GM12878 (cell line): ENCODE results near the gene CDH1. TPM values are rescaled to one million over a fixed set of nuclear protein-coding genes. Genes with fewer than 3 reads are reported as not detected.

Experiments
- ATAC-seq: fragments of 200-7000 bp; cut with Tn5 transposase; 3 replicates; pipeline ENCODE4 v1.9.1; 2020; ENCODE audit warnings: mild to moderate bottlenecking, moderate library complexity
- BruUV-seq: library from RNA; stranded (reverse); fragments of 400-500 nt; replicated peaks from 2 replicates; lab custom pipeline; 2021; lab: Mats Ljungman, UMichigan
- CTCF ChIA-PET: fragments of 300-600 bp; sonication (Branson Sonifier 250); formaldehyde crosslinking; extraction: SDS; loops from one replicate; lab custom pipeline; 2021; ENCODE audit warnings: inconsistent platforms; lab: Yijun Ruan, JAX
- POLR2A ChIA-PET: fragments of 350-600 bp; formaldehyde crosslinking; extraction: SDS; loops from one replicate; lab custom pipeline; 2021; ENCODE audit warnings: inconsistent platforms; lab: Charles Lee
- RAD21 ChIA-PET: fragments of 300-600 bp; sonication (Branson Sonifier 250); formaldehyde crosslinking; loops from one replicate; lab custom pipeline; 2023; ENCODE audit warnings: antibody characterized with exemption; ENCODE audit not compliant: unreplicated experiment; lab: Charles Lee
- SMC1A ChIA-PET: fragments of 300-600 bp; sonication (Branson Sonifier 250); formaldehyde crosslinking; loops from one replicate; lab custom pipeline; 2023; ENCODE audit not compliant: unreplicated experiment, uncharacterized antibody; lab: Charles Lee
- DNase-seq: peaks from one replicate; pipeline ENCODE4 v3.0.0-alpha.2; 2011; ENCODE audit warnings: low read depth, low spot score
- FAIRE-seq: peaks from 3 replicates; lab custom pipeline; 2011; peaks lifted over from hg19 to GRCh38; lab: Jason Lieb, UNC
- H2AFZ ChIP-seq: 2 replicates; pipeline ENCODE4 v1.6.0; 2011; ENCODE audit warnings: low read depth, low read length, control low read depth; ENCODE audit not compliant: control insufficient read depth
- H3K27ac ChIP-seq: 2 replicates; pipeline ENCODE4 v1.5.1; 2011; ENCODE audit warnings: control low read depth; ENCODE audit not compliant: control insufficient read depth, insufficient read depth
- H3K27me3 ChIP-seq, 2 experiments: replicated peaks in 1 of 2; 2 replicates each; pipeline versions ENCODE4 v1.6.0 to v1.6.1; 2011; ENCODE audit warnings: low read length in 1 of 2; ENCODE audit not compliant: control insufficient read depth in 2 of 2, insufficient read depth in 2 of 2
- H3K36me3 ChIP-seq, 2 experiments: 2 replicates each; pipeline ENCODE4 v1.5.1; 2011; ENCODE audit warnings: low read length in 1 of 2; ENCODE audit not compliant: control insufficient read depth in 2 of 2, insufficient read depth in 2 of 2
- H3K4me1 ChIP-seq: 2 replicates; pipeline ENCODE4 v1.6.1; 2011; ENCODE audit warnings: mild to moderate bottlenecking, low read length, moderate library complexity, mixed read lengths; ENCODE audit not compliant: control insufficient read depth, insufficient read depth
- H3K4me2 ChIP-seq: 2 replicates; pipeline ENCODE4 v1.6.0; 2011; ENCODE audit warnings: control low read depth; ENCODE audit not compliant: control insufficient read depth, insufficient read depth
- H3K4me3 ChIP-seq: fragments of 200-600 bp; sonication (generic); 2 replicates; pipeline ENCODE4 v1.5.1; 2016
- H3K79me2 ChIP-seq: 2 replicates; pipeline ENCODE4 v1.6.0; 2011; ENCODE audit warnings: low read length; ENCODE audit not compliant: control insufficient read depth, insufficient read depth
- H3K9ac ChIP-seq: 2 replicates; pipeline ENCODE4 v1.8.0; 2011; ENCODE audit warnings: low read length, control low read depth, mixed read lengths; ENCODE audit not compliant: control insufficient read depth, insufficient read depth
- H3K9me3 ChIP-seq: replicated peaks from 3 replicates; pipeline ENCODE4 v1.5.1; 2011; ENCODE audit warnings: mild to moderate bottlenecking, low read length; ENCODE audit not compliant: control insufficient read depth, insufficient read depth
- H4K20me1 ChIP-seq: 2 replicates; pipeline ENCODE4 v1.6.0; 2011; ENCODE audit not compliant: control insufficient read depth, insufficient read depth
- BCL3 ChIP-seq: IDR thresholded peaks from 2 replicates; pipeline ENCODE4 v1.6.1; 2011; ENCODE audit warnings: borderline replicate concordance, low read depth, mild to moderate bottlenecking, moderate library complexity, low read length; ENCODE audit not compliant: insufficient read depth, poor library complexity, severe bottlenecking
- CHD1 ChIP-seq: IDR thresholded peaks from 2 replicates; pipeline ENCODE4 v1.6.1; 2012; ENCODE audit warnings: low read depth, low read length, improper control_type of control experiment
- CHD2 ChIP-seq: IDR thresholded peaks from 2 replicates; pipeline ENCODE4 v1.6.1; 2011; ENCODE audit warnings: low read depth, low read length, improper control_type of control experiment, borderline replicate concordance
- MAX ChIP-seq: IDR thresholded peaks from 2 replicates; pipeline ENCODE4 v1.6.1; 2012; ENCODE audit warnings: low read depth, low read length, improper control_type of control experiment
- MYB ChIP-seq: fragments of 150-350 bp; IDR thresholded peaks from 2 replicates; pipeline ENCODE4 v1.6.1; 2014; ENCODE audit warnings: mild to moderate bottlenecking, low read depth, low read length, borderline replicate concordance
- RCOR1 ChIP-seq: conservative IDR thresholded peaks from 2 replicates; pipeline ENCODE4 v1.6.1; 2012; ENCODE audit warnings: low read depth, low read length, improper control_type of control experiment
- RELB ChIP-seq: fragments of 450-650 bp; IDR thresholded peaks from 2 replicates; pipeline ENCODE4 v1.6.1; 2017; ENCODE audit warnings: low read depth, mild to moderate bottlenecking, moderate library complexity
- SMC3 ChIP-seq: IDR thresholded peaks from 2 replicates; pipeline ENCODE4 v1.6.1; 2011; ENCODE audit warnings: low read length, improper control_type of control experiment, borderline replicate concordance
- SUZ12 ChIP-seq: fragments of 200-600 bp; sonication (generic); IDR thresholded peaks from one replicate; pipeline ENCODE4 v1.6.1; 2018; ENCODE audit warnings: antibody characterized with exemption, mild to moderate bottlenecking; ENCODE audit not compliant: unreplicated experiment
- ZBTB11 ChIP-seq: fragments of 450-650 bp; formaldehyde crosslinking; IDR thresholded peaks from 2 replicates; pipeline ENCODE4 v1.5.0; 2022; ENCODE audit warnings: mild to moderate bottlenecking, missing genetic modification characterization
- ZNF687 ChIP-seq: fragments of 450-650 bp; IDR thresholded peaks from 2 replicates; pipeline ENCODE4 v1.6.1; 2017; ENCODE audit warnings: mild to moderate bottlenecking, moderate library complexity
- ZSCAN29 ChIP-seq: fragments of 450-650 bp; IDR thresholded peaks from 2 replicates; pipeline ENCODE4 v1.6.1; 2017; ENCODE audit warnings: mild to moderate bottlenecking, moderate library complexity
- WGBS: methylation state at CpG from one replicate; pipeline ENCODE4 v1.1.6; 2016; ENCODE audit warnings: low lambda C conversion rate; ENCODE audit not compliant: insufficient replicate concordance, insufficient coverage; ENCODE audit errors: missing lambda C conversion rate; 5-methylcytosine and 5-hydroxymethylcytosine counted together
- in situ Hi-C: fragments of 300-500 bp; cut with MboI; formaldehyde crosslinking; loops from 9 replicates; pipeline ENCODE4 v1.14.3; 2018; ENCODE audit warnings: mixed read lengths
- intact Hi-C: fragments of 100-400 bp; cut with micrococcal nuclease; formaldehyde crosslinking; loops from one replicate; pipeline ENCODE4 v1.14.2; 2022; ENCODE audit not compliant: unreplicated experiment
- polyA plus RNA-seq, 11 experiments: library from polyadenylated mRNA; depleted of rRNA in 4 of 11; unstranded in 6 of 11; stranded (reverse) in 5 of 11; fragments of >200 nt; fragmentation: Nextera tagmentation in 4 of 11; fragmentation: Illumina TruSeq in 1 of 11; extraction: Ambion mirVana in 4 of 11; extraction: Trizol in 1 of 11; gene quantifications; 1 replicate in 1 of 11; 2 replicates in 10 of 11; pipeline versions ENCODE4 v1.2.1 to v1.2.3, GENCODE V29; 2011 to 2016; ENCODE audit warnings: inconsistent platforms in 2 of 11, missing spikeins in 2 of 11, low read depth in 1 of 11
- total RNA-seq, 4 experiments: library from RNA; depleted of rRNA in 3 of 4; stranded (reverse); fragments of >200 nt in 3 of 4; fragmentation: Illumina TruSeq in 1 of 4; extraction: Trizol in 1 of 4; gene quantifications; 2 replicates each; pipeline versions ENCODE4 v1.2.1 to v1.2.3, GENCODE V29; 2013 to 2021

CDH1 gene
- total and polyA plus RNA-seq, 10 of the 15 experiments (the other 5 are each of a cell fraction or from before 2014, with no cell fraction given): 2.2 to 30.6 (median 17.7) TPM

- CTCF ChIA-PET: interaction anchor here (0.7 to 1.4 kb wide), 5 partner anchors 9 to 126 kb away, joined by 3 to 6 read pairs (median 3); no protein-coding TSS in a partner anchor
- H3K4me1 ChIP-seq: peaks cover 16% of the 10 kb centered on the region
- DNase-seq (no peak), FAIRE-seq (no peak), ATAC-seq (no peak)
- POLR2A ChIA-PET: interaction anchor here (1.0 to 3.5 kb wide), 2 partner anchors 10 to 40 kb away, joined by 3 to 18 read pairs; no protein-coding TSS in a partner anchor
- intact Hi-C loops: no loop called here
- SMC1A ChIA-PET: interaction anchor here (0.6 to 3.2 kb wide), 5 partner anchors 8 to 82 kb away, joined by 3 to 16 read pairs (median 3); no protein-coding TSS in a partner anchor
- no peak overlapping the region for H3K4me3 ChIP-seq
- no peak overlapping the region for H2AFZ ChIP-seq
- WGBS: 97% methylated on average over 3 of the region's 4 CpGs
- no peaks in the 10 kb centered on the region for H4K20me1 ChIP-seq
- no peaks in the 10 kb centered on the region for H3K27me3 ChIP-seq
- no peak overlapping the region for H3K27ac ChIP-seq
- H3K4me2 ChIP-seq: no peak overlapping the region
- no peaks in the 10 kb centered on the region; the same call in 2 of the 3 replicates for H3K9me3 ChIP-seq
- RAD21 ChIA-PET: interaction anchor here (1.6 to 4.8 kb wide), 2 partner anchors 39 to 83 kb away, joined by 4 to 39 read pairs; no protein-coding TSS in a partner anchor
- H3K9ac ChIP-seq: no peak overlapping the region
- TF ChIP-seq RCOR1: no peak
- no peak for TF ChIP-seq RELB
- no peak for TF ChIP-seq CHD2
- TF ChIP-seq BCL3: no peak
- no peak for TF ChIP-seq ZSCAN29
- no peak for TF ChIP-seq SMC3
- TF ChIP-seq SUZ12: no peak
- TF ChIP-seq ZNF687: no peak
- no peak for TF ChIP-seq MYB
- TF ChIP-seq ZBTB11 (CRISPR knock-in tag): no peak
- TF ChIP-seq MAX: no peak
- TF ChIP-seq CHD1: no peak
- in situ Hi-C loops: no loop called here
- H3K36me3 ChIP-seq: no peaks in the 10 kb centered on the region
- no peaks in the 10 kb centered on the region for H3K79me2 ChIP-seq
- no TSS peak for BruUV-seq
Observed at GRCh38 chr16:68717684-68718083, 19.4 kb upstream of the CDH1 start.
